AG09309 (cell line): ENCODE results near the gene ATP8A2.

Source experiments
- DNase-seq: peaks from one replicate; pipeline ENCODE4 v3.0.0-alpha.2; 2010; ENCODE audit warnings: low read depth
- H3K4me3 ChIP-seq: 2 replicates; pipeline ENCODE4 v1.5.1; 2011; ENCODE audit warnings: mild to moderate bottlenecking, low read depth, low read length, moderate library complexity; ENCODE audit not compliant: control insufficient read depth
- TF ChIP-seq, protein P1 (sequence below): IDR thresholded peaks from 2 replicates; pipeline ENCODE4 v1.5.1; 2011; ENCODE audit warnings: mild to moderate bottlenecking, low read depth, low read length, inconsistent platforms; ENCODE audit not compliant: insufficient read depth, control insufficient read depth; ENCODE audit errors: missing control alignments

ATP8A2 gene

DNA sequence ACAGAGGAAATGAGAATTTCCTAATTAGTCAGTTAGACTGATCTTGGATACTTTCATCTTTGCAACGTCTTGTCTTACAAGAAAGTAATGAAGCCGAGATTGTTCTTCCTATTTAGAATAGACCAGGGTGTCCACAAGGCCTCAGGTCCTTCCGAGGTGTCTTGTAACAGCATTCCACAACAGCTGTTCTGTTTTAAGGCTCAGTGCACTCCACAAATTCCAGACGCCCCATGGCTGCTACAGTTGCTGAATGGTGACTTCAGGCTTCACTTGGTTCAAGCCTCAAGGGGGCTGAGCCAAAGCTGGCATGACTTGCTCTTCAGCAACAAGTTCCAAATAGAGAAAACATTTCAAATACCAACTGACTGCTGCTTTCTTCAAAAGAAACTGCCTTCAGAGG, 536.6 kb downstream of the ATP8A2 start:
- no peak for DNase-seq
- TF ChIP-seq, protein P1, sequence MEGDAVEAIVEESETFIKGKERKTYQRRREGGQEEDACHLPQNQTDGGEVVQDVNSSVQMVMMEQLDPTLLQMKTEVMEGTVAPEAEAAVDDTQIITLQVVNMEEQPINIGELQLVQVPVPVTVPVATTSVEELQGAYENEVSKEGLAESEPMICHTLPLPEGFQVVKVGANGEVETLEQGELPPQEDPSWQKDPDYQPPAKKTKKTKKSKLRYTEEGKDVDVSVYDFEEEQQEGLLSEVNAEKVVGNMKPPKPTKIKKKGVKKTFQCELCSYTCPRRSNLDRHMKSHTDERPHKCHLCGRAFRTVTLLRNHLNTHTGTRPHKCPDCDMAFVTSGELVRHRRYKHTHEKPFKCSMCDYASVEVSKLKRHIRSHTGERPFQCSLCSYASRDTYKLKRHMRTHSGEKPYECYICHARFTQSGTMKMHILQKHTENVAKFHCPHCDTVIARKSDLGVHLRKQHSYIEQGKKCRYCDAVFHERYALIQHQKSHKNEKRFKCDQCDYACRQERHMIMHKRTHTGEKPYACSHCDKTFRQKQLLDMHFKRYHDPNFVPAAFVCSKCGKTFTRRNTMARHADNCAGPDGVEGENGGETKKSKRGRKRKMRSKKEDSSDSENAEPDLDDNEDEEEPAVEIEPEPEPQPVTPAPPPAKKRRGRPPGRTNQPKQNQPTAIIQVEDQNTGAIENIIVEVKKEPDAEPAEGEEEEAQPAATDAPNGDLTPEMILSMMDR = no peak
- H3K4me3 ChIP-seq = no peak overlapping the region

DNA sequence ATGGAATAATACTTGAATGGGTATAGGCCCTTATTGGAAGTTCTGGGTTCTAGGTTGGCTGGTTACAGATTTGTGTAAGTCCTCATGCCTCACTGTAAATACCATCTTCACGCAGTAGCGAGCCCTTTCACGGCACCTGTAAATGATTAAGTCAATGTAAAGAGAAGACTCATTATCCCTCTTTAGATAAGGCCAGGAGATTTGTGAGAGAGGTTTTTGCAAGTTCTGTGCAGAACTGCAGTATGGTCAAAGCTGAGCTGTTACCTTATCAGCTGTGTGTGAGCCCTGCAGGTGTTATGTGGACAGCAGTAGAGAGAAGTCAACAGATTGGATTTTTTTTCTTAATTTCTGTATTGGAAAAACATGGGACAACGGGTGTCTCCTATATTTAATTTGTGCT, 538.5 kb downstream of the ATP8A2 start:
- TF ChIP-seq, protein P1 = no peak
- H3K4me3 ChIP-seq = no peak overlapping the region
- DNase-seq = no peak

DNA sequence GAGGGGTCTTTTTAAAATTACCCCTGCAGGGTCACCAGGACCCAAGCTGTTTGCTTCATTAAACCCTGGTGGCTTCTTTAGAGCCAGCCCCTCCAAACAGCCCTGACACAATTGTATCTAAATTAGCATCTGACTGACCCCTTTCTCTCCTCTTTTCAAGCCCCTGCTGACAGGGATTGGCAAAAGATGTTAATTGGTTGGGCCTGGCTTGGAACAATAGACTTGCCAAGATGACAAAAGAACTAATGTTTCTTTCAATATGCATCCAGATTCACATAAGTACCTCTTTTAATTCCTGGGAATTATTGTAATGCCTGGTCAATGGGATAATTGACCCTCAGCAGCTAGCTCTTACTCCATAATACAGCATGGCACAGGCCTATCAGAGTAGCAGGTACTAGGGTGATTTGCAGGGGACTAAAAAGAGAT, 539.2 kb downstream of the ATP8A2 start:
- H3K4me3 ChIP-seq = no peak overlapping the region
- TF ChIP-seq, protein P1 = no peak
- DNase-seq = no peak

DNA sequence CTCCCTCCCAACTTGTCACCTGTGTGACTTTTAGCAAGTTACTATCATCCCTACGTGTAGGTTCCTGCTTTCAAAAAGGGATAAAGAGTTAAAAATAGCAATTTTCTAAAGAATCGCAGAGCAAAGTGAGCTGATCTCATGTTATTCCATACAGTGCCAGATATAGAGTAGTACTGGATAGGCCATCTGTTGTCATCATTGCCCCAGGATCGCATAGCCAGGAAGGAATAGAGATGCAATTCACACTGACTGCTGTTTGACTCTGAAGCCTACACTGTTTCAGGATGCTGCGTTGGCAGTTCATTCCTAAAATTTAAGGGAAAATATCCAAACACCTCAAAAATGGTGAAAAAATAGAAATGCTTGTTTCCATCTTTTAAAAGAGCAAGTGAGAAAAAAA, 541.2 kb downstream of the ATP8A2 start:
- DNase-seq = no peak
- no peak overlapping the region for H3K4me3 ChIP-seq
- TF ChIP-seq, protein P1 = no peak

DNA sequence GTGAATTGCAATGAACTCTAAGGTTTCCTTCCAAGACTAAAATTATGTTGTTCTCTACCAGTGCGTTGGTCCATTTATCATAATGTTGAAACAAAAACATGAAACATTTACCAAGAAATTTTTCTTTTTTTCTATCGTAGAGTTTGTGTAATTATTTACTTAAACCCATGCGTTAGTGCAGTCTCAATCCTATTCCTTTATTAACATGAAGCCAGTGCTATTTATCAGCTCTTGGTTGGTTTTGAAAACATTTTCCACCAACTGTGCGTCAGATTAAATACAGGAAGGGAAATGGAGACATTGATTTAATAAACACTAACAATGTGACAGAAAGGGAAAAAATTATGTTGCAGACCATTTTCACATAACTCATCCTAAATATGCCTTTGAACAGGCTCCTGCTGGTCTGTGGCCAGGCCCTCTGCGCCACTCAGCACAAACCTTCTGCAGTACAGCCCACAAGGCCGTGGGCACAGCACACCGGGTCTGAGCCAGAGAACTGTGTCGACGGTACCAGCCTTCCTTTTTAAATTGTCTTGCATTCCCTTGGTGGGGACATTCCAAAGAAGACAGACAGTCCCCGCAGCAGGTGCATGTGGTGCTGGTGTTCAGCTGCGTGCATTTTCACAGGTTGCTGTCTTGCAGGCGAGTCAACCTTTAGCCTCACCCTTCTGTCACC, 544.2 kb downstream of the ATP8A2 start:
- TF ChIP-seq, protein P1 = no peak
- DNase-seq = no peak

DNA sequence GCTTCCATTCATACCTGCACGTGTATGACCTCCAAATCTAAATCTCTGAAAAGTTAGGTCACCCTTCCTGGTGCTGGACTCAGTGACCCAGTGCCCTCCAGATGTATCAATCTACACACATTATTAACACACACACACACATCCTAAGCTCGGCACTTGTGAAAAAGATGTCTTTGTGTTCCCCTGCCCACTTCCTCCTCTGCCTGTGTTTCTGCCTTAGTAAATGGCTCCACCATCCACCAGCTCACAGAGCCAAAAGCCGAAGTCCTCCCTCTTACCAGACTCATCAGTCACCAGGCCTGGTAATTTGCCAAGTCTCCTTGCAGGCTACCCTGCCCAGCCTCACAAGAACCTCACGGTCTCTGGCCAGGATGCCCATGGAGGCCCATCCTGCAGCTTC, 548.5 kb downstream of the ATP8A2 start:
- TF ChIP-seq, protein P1 = no peak
- DNase-seq = no peak

More for the DNA sequence above, 544.2 kb downstream of the ATP8A2 start:
- H3K4me3 ChIP-seq = no peak overlapping the region

More for the DNA sequence above, 548.5 kb downstream of the ATP8A2 start:
- no peak overlapping the region for H3K4me3 ChIP-seq
